Measurements from ENCODE around the gene ERICH6.
"Not testable (repeated sequence)": the region's sequence is repeated elsewhere in the genome, so short reads cannot be mapped to it uniquely, and the experiment has no call there.

The ERICH6 gene

GRCh38 chr3:150631515-150632221, 72.1 kb downstream of the ERICH6 start:
- TF ChIP-seq CTCF (IDR thresholded peaks at IDR 0.05; ENCODE audit: extremely low read depth, insufficient read depth, missing control alignments) = no peak
- DNase-seq (ENCODE audit: low spot score) = no peak
- in situ Hi-C loops (cut with MboI; ENCODE audit: low pct_unique_long_range_greater_than_20kb, low sequenced_read_pairs, unreplicated experiment) = no loop called here

- no peak for DNase-seq (ENCODE audit: low spot score)
- in situ Hi-C loops (cut with MboI; ENCODE audit: low pct_unique_long_range_greater_than_20kb, low sequenced_read_pairs, unreplicated experiment) = no loop called here
- no peak for TF ChIP-seq CTCF (IDR thresholded peaks at IDR 0.05; ENCODE audit: extremely low read depth, insufficient read depth, missing control alignments)
Observed at GRCh38 chr3:150627557-150627956, 76.2 kb downstream of the ERICH6 start.

GRCh38 chr3:150626148-150626930, 77.4 kb downstream of the ERICH6 start:
- TF ChIP-seq CTCF (IDR thresholded peaks at IDR 0.05; ENCODE audit: extremely low read depth, insufficient read depth, missing control alignments) = no peak
- no peak for DNase-seq (ENCODE audit: low spot score)
- in situ Hi-C loops (cut with MboI; ENCODE audit: low pct_unique_long_range_greater_than_20kb, low sequenced_read_pairs, unreplicated experiment) = no loop called here

GRCh38 chr3:150623945-150624344, 79.8 kb downstream of the ERICH6 start:
- TF ChIP-seq CTCF (IDR thresholded peaks at IDR 0.05; ENCODE audit: extremely low read depth, insufficient read depth, missing control alignments) = no peak

GRCh38 chr3:150622955-150623354, 80.8 kb downstream of the ERICH6 start:
- DNase-seq (ENCODE audit: low spot score); in situ Hi-C loops (cut with MboI; ENCODE audit: low pct_unique_long_range_greater_than_20kb, low sequenced_read_pairs, unreplicated experiment): not testable (repeated sequence)

More at GRCh38 chr3:150623945-150624344, 79.8 kb downstream of the ERICH6 start:
- in situ Hi-C loops (cut with MboI; ENCODE audit: low pct_unique_long_range_greater_than_20kb, low sequenced_read_pairs, unreplicated experiment) = no loop called here
- no peak for DNase-seq (ENCODE audit: low spot score)

GRCh38 chr3:150620002-150620689, 83.6 kb downstream of the ERICH6 start:
- no peak for DNase-seq (ENCODE audit: low spot score)
- in situ Hi-C loops (cut with MboI; ENCODE audit: low pct_unique_long_range_greater_than_20kb, low sequenced_read_pairs, unreplicated experiment) = no loop called here
- TF ChIP-seq CTCF (IDR thresholded peaks at IDR 0.05; ENCODE audit: extremely low read depth, insufficient read depth, missing control alignments) = no peak
